ENCODE measurements around the gene ZNF532.

ZNF532 gene

GRCh38 chr18:58941426-58942099 lies 76.9 kb downstream of the ZNF532 start:
- DNase-seq (ENCODE audit: low read depth): no peak

- no peak for DNase-seq (ENCODE audit: low read depth)
Measured at GRCh38 chr18:58943896-58944295, 79.2 kb downstream of the ZNF532 start.

GRCh38 chr18:58947136-58947732 lies 82.6 kb downstream of the ZNF532 start:
- no peak for DNase-seq (ENCODE audit: low read depth)

GRCh38 chr18:58949031-58949430 lies 84.4 kb downstream of the ZNF532 start:
- no peak for DNase-seq (ENCODE audit: low read depth)

- no peak for DNase-seq (ENCODE audit: low read depth)
Measured at GRCh38 chr18:58951986-58952702, 87.5 kb downstream of the ZNF532 start.

- DNase-seq (ENCODE audit: low read depth): no peak
Measured at GRCh38 chr18:58952858-58953257, 88.2 kb downstream of the ZNF532 start.

- no peak for DNase-seq (ENCODE audit: low read depth)
Measured at GRCh38 chr18:58953627-58954026, 89.0 kb downstream of the ZNF532 start.

GRCh38 chr18:58955001-58955400 lies 90.3 kb downstream of the ZNF532 start:
- DNase-seq (ENCODE audit: low read depth): no peak

- no peak for DNase-seq (ENCODE audit: low read depth)
Measured at GRCh38 chr18:58955738-58956137, 91.1 kb downstream of the ZNF532 start.

DNA sequence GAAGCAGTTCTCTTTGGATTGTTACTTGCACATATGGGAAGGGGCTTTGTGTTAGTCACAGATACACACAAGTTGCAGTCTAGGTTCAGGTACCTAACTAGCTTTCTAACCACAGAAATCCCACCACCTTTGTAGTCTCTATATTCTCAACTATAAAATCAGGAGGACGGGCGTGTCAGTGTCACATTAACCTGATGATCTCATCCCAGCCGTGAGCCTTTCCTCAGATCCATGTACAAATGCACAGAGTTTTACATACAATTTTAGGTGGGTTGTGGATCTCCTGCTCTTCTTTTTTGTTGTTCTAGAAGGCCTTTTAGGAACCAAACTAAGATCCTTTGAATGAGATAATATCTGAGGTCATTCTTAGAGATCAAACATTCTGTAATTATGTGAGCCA lies 94.0 kb downstream of the ZNF532 start:
- DNase-seq (ENCODE audit: low read depth): no peak

DNA sequence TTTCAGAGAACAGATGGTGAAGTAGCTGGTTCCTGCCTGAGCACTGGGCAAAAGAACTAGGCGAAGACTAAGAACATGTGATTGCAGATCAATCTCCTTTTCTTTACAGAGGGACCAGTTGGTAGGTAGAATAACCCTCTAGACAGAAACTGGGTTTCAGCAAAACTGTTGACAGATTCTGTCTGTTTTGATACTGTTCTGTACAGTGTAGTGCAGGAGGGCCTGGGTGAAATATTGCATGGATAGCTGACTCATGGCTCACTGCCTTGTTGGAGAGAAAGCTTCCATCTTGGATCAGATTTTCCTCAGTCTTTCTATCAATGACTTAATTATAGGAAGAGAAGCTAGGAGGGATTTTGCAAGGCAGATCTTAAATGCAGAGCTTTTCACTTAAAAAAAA lies 95.8 kb downstream of the ZNF532 start:
- no peak for DNase-seq (ENCODE audit: low read depth)

- no peak for DNase-seq (ENCODE audit: low read depth)
Measured at GRCh38 chr18:58960946-58961722, 96.5 kb downstream of the ZNF532 start.

DNA sequence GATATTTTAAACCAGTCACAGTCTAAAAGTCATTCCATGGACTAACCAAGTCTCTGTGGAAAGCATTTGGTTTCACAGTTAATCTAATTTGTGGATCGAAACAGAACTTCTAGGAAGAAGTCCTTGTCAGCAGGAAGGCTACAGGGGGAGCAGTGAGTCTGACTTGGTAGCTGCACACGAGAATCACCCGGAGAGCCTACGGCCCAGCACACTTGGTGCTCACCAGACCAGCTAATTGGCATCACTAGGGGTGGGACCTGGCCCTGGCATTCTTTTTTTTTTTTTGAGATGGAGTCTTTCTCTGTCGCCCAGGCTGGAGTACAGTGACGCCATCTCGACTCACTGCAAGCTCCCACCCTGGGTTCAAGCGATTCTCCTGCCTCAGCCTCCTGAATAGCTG lies 97.7 kb downstream of the ZNF532 start:
- DNase-seq (ENCODE audit: low read depth): no peak

GRCh38 chr18:58965291-58966004 lies 100.8 kb downstream of the ZNF532 start:
- DNase-seq (ENCODE audit: low read depth): no peak

DNA sequence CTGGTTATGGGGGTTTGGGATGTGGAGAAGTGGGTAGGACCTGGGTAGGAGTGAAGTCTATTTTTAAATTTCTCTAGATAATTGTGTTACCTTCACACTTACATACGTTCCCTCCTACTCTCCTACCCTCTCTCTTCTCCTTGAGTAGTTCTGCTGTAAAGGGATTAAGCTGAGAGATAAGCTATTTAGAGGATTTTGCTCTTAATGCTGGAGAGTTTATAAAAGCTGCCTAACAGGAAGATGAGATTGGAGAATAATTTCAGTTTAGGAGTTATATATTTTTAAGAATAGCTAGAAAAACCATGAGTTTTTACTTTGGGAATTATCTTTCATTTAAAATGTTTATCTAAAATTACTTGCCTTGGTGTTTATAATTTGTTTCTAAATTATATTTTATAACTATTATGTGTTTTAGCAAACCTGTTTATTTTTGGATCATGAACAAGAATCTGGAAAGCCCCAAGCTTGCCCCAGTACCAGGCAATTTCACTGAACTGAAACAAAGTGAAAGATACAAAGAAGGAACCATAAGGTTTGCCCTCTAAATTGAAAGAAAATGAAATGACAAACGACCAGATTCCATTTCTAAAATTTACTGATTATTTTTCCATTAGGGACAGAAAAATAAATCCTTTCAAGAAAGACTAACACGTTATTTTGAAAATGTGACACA lies 101.5 kb downstream of the ZNF532 start:
- no peak for DNase-seq (ENCODE audit: low read depth)

- no peak for DNase-seq (ENCODE audit: low read depth)
Measured at GRCh38 chr18:58966704-58967103, 102.0 kb downstream of the ZNF532 start.

DNA sequence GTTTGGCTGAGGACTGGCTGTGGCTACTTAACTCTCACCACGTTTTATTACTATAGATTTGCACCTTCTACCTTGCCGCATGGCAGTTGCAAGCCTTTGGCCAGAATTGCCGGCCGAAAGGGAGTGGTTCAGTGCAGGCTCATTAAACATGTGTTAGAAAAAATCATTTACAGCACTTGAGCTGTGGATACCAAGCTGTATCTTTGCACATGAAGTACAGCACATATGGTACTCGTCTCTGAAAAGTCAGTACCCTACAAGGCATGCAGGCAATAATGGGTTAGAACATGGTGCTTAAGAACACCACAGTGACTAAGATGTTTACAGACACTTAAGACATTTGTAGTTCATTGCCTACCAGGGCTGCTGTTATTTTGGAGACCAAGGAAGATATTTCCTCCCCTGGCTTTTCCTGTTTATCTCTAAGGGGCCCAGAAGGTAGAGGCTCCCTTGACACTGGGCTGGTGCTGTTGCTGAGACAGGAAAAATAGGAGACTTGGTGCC lies 103.1 kb downstream of the ZNF532 start:
- no peak for DNase-seq (ENCODE audit: low read depth)

DNA sequence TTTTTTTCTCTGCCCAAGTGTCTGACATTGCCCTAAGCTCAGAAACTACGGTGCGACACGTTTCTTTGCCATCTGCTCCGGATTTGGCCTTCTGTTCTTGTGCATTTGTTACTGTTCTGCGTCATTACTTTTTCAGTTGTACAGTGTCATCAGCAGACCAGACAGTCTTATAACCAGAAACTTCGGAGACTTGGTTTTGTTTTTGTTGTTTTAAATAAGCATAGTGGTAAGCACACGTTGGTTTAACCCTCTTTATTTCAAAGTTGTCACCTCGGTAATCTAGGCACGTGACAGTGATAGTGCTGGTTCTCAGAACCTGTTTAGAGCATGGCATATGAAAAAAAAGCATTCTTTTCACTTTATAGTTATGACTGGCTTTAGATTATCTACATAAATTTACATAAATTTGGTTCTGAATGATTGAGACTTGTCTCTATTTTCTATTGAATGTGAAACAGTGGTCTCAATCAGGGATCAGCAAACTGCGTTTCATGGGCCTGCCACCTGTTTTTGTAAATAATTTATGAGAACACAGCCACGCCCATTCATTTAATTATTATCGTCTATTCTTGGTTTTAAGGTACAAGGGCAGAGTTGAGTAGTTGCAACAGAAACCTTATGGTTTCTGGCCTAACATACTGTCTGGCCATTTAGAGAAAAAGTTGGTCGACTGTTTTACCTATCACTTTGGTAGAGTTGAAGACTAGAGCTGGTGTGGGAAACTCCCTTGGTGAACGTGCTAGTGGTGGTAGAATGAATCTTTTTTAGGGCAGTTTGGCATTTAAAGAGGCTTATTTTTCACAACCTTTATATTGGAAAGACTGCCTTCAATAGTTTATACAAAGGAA lies 106.5 kb downstream of the ZNF532 start:
- no peak for DNase-seq (ENCODE audit: low read depth)

DNA sequence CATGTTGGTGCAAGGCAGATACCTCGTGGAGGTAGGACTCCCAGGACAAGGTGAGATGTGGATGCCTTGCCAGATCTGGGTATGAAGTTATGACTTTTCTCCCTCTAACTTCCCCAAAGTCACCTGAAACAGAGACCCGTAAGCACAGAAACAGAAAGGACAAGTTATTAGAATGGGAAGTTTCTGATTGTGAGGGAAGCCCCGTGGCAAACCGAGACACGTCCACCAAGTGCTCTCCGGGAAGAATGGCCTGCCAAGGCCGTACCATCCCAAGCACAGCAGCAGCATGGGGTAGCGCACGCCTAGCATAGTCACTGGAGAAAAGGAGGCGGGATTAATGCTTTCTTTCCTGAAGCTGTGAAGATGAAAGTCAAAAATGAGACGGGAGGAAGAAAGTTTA lies 110.6 kb downstream of the ZNF532 start:
- DNase-seq (ENCODE audit: low read depth): no peak

- no peak for DNase-seq (ENCODE audit: low read depth)
Measured at GRCh38 chr18:58975781-58976180, 111.1 kb downstream of the ZNF532 start.
